GM12878 (cell line): ENCODE results near the gene C15orf39. TPM values are rescaled to one million over a fixed set of nuclear protein-coding genes. Genes with fewer than 3 reads are reported as not detected.
A peak's percentile ranks its signal among the peaks of the same experiment; 100 is the strongest.

Source experiments
- ATAC-seq: fragments of 200-7000 bp; cut with Tn5 transposase; 3 replicates; pipeline ENCODE4 v1.9.1; 2020; ENCODE audit warnings: mild to moderate bottlenecking, moderate library complexity
- BruUV-seq: library from RNA; stranded (reverse); fragments of 400-500 nt; replicated peaks from 2 replicates; lab custom pipeline; 2021; lab: Mats Ljungman, UMichigan
- CTCF ChIA-PET: fragments of 300-600 bp; sonication (Branson Sonifier 250); formaldehyde crosslinking; extraction: SDS; loops from one replicate; lab custom pipeline; 2021; ENCODE audit warnings: inconsistent platforms; lab: Yijun Ruan, JAX
- POLR2A ChIA-PET: fragments of 350-600 bp; formaldehyde crosslinking; extraction: SDS; loops from one replicate; lab custom pipeline; 2021; ENCODE audit warnings: inconsistent platforms; lab: Charles Lee
- RAD21 ChIA-PET: fragments of 300-600 bp; sonication (Branson Sonifier 250); formaldehyde crosslinking; loops from one replicate; lab custom pipeline; 2023; ENCODE audit warnings: antibody characterized with exemption; ENCODE audit not compliant: unreplicated experiment; lab: Charles Lee
- SMC1A ChIA-PET: fragments of 300-600 bp; sonication (Branson Sonifier 250); formaldehyde crosslinking; loops from one replicate; lab custom pipeline; 2023; ENCODE audit not compliant: unreplicated experiment, uncharacterized antibody; lab: Charles Lee
- DNase-seq: peaks from one replicate; pipeline ENCODE4 v3.0.0-alpha.2; 2011; ENCODE audit warnings: low read depth, low spot score
- FAIRE-seq: peaks from 3 replicates; lab custom pipeline; 2011; peaks lifted over from hg19 to GRCh38; lab: Jason Lieb, UNC
- H2AFZ ChIP-seq: 2 replicates; pipeline ENCODE4 v1.6.0; 2011; ENCODE audit warnings: low read depth, low read length, control low read depth; ENCODE audit not compliant: control insufficient read depth
- H3K27ac ChIP-seq: 2 replicates; pipeline ENCODE4 v1.5.1; 2011; ENCODE audit warnings: control low read depth; ENCODE audit not compliant: control insufficient read depth, insufficient read depth
- H3K27me3 ChIP-seq, 2 experiments: replicated peaks in 1 of 2; 2 replicates each; pipeline versions ENCODE4 v1.6.0 to v1.6.1; 2011; ENCODE audit warnings: low read length in 1 of 2; ENCODE audit not compliant: control insufficient read depth in 2 of 2, insufficient read depth in 2 of 2
- H3K36me3 ChIP-seq, 2 experiments: 2 replicates each; pipeline ENCODE4 v1.5.1; 2011; ENCODE audit warnings: low read length in 1 of 2; ENCODE audit not compliant: control insufficient read depth in 2 of 2, insufficient read depth in 2 of 2
- H3K4me1 ChIP-seq: 2 replicates; pipeline ENCODE4 v1.6.1; 2011; ENCODE audit warnings: mild to moderate bottlenecking, low read length, moderate library complexity, mixed read lengths; ENCODE audit not compliant: control insufficient read depth, insufficient read depth
- H3K4me2 ChIP-seq: 2 replicates; pipeline ENCODE4 v1.6.0; 2011; ENCODE audit warnings: control low read depth; ENCODE audit not compliant: control insufficient read depth, insufficient read depth
- H3K4me3 ChIP-seq: fragments of 200-600 bp; sonication (generic); 2 replicates; pipeline ENCODE4 v1.5.1; 2016
- H3K79me2 ChIP-seq: 2 replicates; pipeline ENCODE4 v1.6.0; 2011; ENCODE audit warnings: low read length; ENCODE audit not compliant: control insufficient read depth, insufficient read depth
- H3K9ac ChIP-seq: 2 replicates; pipeline ENCODE4 v1.8.0; 2011; ENCODE audit warnings: low read length, control low read depth, mixed read lengths; ENCODE audit not compliant: control insufficient read depth, insufficient read depth
- H3K9me3 ChIP-seq: replicated peaks from 3 replicates; pipeline ENCODE4 v1.5.1; 2011; ENCODE audit warnings: mild to moderate bottlenecking, low read length; ENCODE audit not compliant: control insufficient read depth, insufficient read depth
- H4K20me1 ChIP-seq: 2 replicates; pipeline ENCODE4 v1.6.0; 2011; ENCODE audit not compliant: control insufficient read depth, insufficient read depth
- CHD4 ChIP-seq: fragments of 200-600 bp; sonication (generic); IDR thresholded peaks from 2 replicates; pipeline ENCODE4 v1.6.1; 2016; ENCODE audit warnings: mild to moderate bottlenecking
- POLR2A ChIP-seq: IDR thresholded peaks from 2 replicates; pipeline ENCODE4 v1.6.1; 2011; ENCODE audit warnings: low read depth, mild to moderate bottlenecking, low read length
- POLR2AphosphoS5 ChIP-seq: IDR thresholded peaks from 2 replicates; pipeline ENCODE4 v1.6.1; 2011; ENCODE audit warnings: mild to moderate bottlenecking, low read length, inconsistent platforms
- WGBS: methylation state at CpG from one replicate; pipeline ENCODE4 v1.1.6; 2016; ENCODE audit warnings: low lambda C conversion rate; ENCODE audit not compliant: insufficient replicate concordance, insufficient coverage; ENCODE audit errors: missing lambda C conversion rate; 5-methylcytosine and 5-hydroxymethylcytosine counted together
- in situ Hi-C: fragments of 300-500 bp; cut with MboI; formaldehyde crosslinking; loops from 9 replicates; pipeline ENCODE4 v1.14.3; 2018; ENCODE audit warnings: mixed read lengths
- intact Hi-C: fragments of 100-400 bp; cut with micrococcal nuclease; formaldehyde crosslinking; loops from one replicate; pipeline ENCODE4 v1.14.2; 2022; ENCODE audit not compliant: unreplicated experiment
- polyA plus RNA-seq, 11 experiments: library from polyadenylated mRNA; depleted of rRNA in 4 of 11; unstranded in 6 of 11; stranded (reverse) in 5 of 11; fragments of >200 nt; fragmentation: Nextera tagmentation in 4 of 11; fragmentation: Illumina TruSeq in 1 of 11; extraction: Ambion mirVana in 4 of 11; extraction: Trizol in 1 of 11; gene quantifications; 1 replicate in 1 of 11; 2 replicates in 10 of 11; pipeline versions ENCODE4 v1.2.1 to v1.2.3, GENCODE V29; 2011 to 2016; ENCODE audit warnings: inconsistent platforms in 2 of 11, missing spikeins in 2 of 11, low read depth in 1 of 11
- total RNA-seq, 4 experiments: library from RNA; depleted of rRNA in 3 of 4; stranded (reverse); fragments of >200 nt in 3 of 4; fragmentation: Illumina TruSeq in 1 of 4; extraction: Trizol in 1 of 4; gene quantifications; 2 replicates each; pipeline versions ENCODE4 v1.2.1 to v1.2.3, GENCODE V29; 2013 to 2021

C15orf39 gene
- total and polyA plus RNA-seq, 10 of the 15 experiments (the other 5 are each of a cell fraction or from before 2014, with no cell fraction given): 2.3 to 139 (median 33.0) TPM

- in situ Hi-C loops (no loop called here), intact Hi-C loops (no loop called here)
- H3K4me3 ChIP-seq: peak overlapping the region; percentile 60
- ChIA-PET POLR2A (interaction anchor here (0.8 to 1.9 kb wide), 2 partner anchors 11 to 162 kb away, joined by 3 to 6 read pairs; no protein-coding TSS in a partner anchor), RAD21 (interaction anchor here (0.8 to 3.0 kb wide), 4 partner anchors 12 to 178 kb away, joined by 3 to 13 read pairs (median 3); no protein-coding TSS in a partner anchor), CTCF (interaction anchor here (1.0 to 7.5 kb wide), 4 partner anchors 178 to 595 kb away, joined by 3 to 95 read pairs (median 3); partner anchors contain the start of gene PPCDC), SMC1A (interaction anchor here (0.8 to 5.0 kb wide), 4 partner anchors 72 to 182 kb away, joined by 3 to 21 read pairs (median 4); no protein-coding TSS in a partner anchor)
- no TSS peak for BruUV-seq
- H3K79me2 ChIP-seq: peaks cover 98% of the 10 kb centered on the region
- H3K9me3 ChIP-seq: no peaks in the 10 kb centered on the region
- no peak for DNase-seq
- no peak overlapping the region for H3K27ac ChIP-seq
- FAIRE-seq: no peak
- ATAC-seq: no peak
- H2AFZ ChIP-seq: no peak overlapping the region
- no peak overlapping the region for H3K9ac ChIP-seq
- H3K36me3 ChIP-seq: peaks cover 65 to 73% of the 10 kb centered on the region in 2 experiments
- H3K4me1 ChIP-seq: peaks cover 19% of the 10 kb centered on the region
- 92% methylated on average over 20 of the region's 20 CpGs for WGBS
- no peaks in the 10 kb centered on the region for H3K27me3 ChIP-seq
- H3K4me2 ChIP-seq: peak overlapping the region; percentile 64
- H4K20me1 ChIP-seq: peaks cover 71% of the 10 kb centered on the region
- peak; percentile 46 for TF ChIP-seq POLR2A
- TF ChIP-seq POLR2AphosphoS5: peak; percentile 74
- TF ChIP-seq CHD4: no peak
Observed at GRCh38 chr15:75207618-75208500, 6.2 kb downstream of the C15orf39 start.
